HG03039 (cell line): ENCODE data around the gene RASGEF1C.
"Not testable (repeated sequence)": the region's sequence is repeated elsewhere in the genome, so short reads cannot be mapped to it uniquely, and the experiment has no call there.

Experiments used
- ATAC-seq: cut with Tn5 transposase; IDR thresholded peaks from one replicate; pipeline ENCODE4 v1.9.1; 2021; ENCODE audit warnings: mild to moderate bottlenecking, moderate library complexity; ENCODE audit not compliant: unreplicated experiment

The RASGEF1C gene

GRCh38 chr5:180124662-180125061 is 84.3 kb downstream of the RASGEF1C start:
- ATAC-seq, result not testable (repeated sequence)

- ATAC-seq, result no peak
These were observed 86.1 kb downstream of the RASGEF1C start for GRCh38 chr5:180122875-180123274.

GRCh38 chr5:180121826-180122413 is 87.1 kb downstream of the RASGEF1C start:
- ATAC-seq, result no peak

- no peak for ATAC-seq
These were observed 88.5 kb downstream of the RASGEF1C start for GRCh38 chr5:180120237-180121101.

GRCh38 chr5:180119903-180120236 is 89.1 kb downstream of the RASGEF1C start:
- no peak for ATAC-seq

GRCh38 chr5:180119031-180119902 is 89.7 kb downstream of the RASGEF1C start:
- ATAC-seq, result no peak

- no peak for ATAC-seq
These were observed 90.6 kb downstream of the RASGEF1C start for GRCh38 chr5:180118391-180118791.

DNA sequence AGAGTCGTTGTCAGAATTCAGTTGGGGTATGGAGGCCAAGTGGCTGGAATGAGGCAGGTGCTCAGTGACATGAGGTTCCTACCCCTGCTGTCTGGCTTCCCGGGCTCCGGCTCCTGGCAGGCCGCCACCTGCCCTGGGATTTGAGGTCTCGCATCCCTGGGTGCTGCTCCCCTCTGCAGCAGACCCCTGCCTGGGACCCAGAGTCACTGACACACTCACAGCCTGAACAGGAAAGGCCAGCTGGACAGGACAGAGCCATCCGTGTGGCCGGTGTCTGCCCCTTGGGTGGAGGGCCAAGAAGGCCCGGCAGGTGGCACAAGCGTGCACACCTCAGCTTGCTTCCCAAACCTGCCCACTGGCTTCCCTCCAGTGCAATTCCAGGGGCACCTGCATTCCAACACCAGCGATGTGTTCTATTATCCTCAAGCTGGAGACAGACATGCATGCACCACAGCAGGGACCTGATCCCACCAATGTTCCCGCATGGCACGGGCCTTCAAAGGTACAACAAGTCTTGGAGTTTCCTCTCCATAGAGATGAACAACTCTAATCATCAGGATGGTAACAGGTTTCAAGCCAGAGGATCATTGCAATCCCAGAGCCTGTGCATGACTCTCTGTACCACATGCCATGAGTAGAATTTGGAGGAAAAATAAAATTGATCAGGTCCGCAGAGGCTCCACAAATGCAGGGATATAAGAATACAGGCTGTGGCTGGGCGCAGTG is 91.8 kb downstream of the RASGEF1C start:
- no peak for ATAC-seq

- no peak for ATAC-seq
These were observed 92.7 kb downstream of the RASGEF1C start for GRCh38 chr5:180116077-180116999.

GRCh38 chr5:180115326-180116076 is 93.5 kb downstream of the RASGEF1C start:
- ATAC-seq, result no peak

DNA sequence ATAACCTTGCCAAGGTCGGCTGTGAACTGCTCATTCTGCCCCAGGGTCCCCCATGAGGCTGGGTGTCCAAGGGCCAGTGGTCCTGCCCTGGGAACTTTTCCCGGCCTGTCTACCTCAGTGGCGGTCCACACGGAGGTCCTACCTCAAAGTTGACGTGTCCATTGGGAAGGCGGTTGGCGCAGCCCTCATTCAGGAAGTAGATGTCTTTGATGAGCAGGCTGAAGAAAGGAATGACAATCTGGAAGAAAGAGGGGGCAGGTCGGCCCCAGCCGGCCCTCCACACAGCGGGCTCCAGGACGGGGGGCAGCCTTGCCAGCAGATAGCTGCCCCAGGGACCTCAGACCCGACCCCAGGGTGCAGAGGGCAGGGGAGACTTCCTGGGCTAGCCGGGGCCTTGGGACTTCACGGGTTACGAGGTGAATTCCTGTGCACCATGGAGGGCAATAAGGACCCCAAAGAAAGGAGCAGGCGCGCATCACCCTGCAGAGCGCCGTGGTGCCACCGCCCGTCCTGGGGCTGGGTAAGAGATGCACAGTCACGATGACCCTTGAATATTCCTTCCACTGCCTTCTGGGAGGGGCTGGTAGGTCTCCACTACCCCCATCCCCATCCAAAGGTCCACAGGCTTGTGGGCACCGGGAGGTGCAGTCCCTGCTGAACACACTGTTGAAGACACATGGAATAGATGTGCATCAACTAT is 94.6 kb downstream of the RASGEF1C start:
- ATAC-seq, result no peak

DNA sequence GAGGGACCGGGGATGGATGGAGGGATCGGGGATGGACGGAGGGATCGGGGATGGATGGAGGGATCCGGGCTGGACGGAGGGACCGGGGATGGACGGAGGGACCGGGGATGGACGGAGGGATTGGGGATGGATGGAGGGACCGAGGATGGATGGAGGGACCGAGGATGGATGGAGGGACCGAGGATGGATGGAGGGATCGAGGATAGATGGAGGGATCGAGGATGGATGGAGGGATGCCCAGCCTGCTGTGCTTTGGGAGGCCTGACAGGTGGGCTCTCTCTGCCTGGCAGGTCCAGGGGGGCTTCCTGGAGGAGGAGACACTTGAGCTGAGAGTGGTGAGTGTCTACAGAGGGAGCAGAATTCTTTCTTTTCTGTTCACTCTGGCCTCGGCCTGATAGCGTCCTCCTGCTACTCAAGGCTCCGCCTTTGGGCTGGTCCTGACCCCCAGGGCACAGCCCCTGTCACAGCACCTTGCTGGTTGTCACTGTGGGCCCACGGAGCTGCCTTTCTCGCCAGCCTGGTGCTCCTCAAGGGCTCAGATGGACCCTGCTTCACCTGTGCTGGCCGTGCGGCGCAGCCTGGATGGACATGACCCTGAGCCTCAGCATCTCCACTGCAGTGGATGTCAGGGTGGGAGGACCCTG is 95.2 kb downstream of the RASGEF1C start:
- ATAC-seq, result no peak

DNA sequence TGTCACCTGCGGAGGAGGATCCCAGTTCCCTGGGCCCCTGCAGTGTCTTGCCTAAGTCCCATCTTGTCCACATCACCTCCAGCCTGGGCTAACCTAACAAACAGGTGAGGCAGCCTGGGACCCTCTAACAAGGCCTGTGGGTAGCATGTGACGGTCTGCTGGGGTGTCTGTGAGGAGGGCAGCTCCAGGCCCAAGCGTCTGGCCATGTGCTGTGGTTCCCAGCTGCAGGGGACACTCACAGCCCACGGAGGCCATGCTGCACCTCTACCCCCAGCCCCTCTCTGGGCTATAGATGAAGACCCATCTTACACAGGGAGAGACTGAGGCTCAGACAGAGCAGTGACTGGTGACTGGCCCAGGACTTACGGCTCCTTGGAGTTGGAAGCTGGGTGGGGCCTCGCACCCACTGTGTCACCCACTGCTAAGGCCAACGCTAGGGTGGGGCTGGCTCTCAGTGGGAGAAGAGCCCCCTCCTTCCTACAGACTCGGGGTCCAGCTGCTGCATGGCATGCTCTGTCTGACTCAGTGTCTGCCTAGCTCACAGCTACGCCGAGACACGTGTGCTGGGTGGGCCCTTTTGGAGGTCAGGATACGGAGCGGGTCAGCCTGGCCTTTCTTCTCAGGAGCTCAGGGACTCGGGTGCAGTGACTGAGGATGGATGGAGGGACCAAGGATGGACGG is 96.7 kb downstream of the RASGEF1C start:
- no peak for ATAC-seq

GRCh38 chr5:180111273-180112002 is 97.6 kb downstream of the RASGEF1C start:
- no peak for ATAC-seq

- no peak for ATAC-seq
These were observed 99.1 kb downstream of the RASGEF1C start for GRCh38 chr5:180109920-180110319.

- no peak for ATAC-seq
These were observed 102.0 kb downstream of the RASGEF1C start for GRCh38 chr5:180107005-180107404.

DNA sequence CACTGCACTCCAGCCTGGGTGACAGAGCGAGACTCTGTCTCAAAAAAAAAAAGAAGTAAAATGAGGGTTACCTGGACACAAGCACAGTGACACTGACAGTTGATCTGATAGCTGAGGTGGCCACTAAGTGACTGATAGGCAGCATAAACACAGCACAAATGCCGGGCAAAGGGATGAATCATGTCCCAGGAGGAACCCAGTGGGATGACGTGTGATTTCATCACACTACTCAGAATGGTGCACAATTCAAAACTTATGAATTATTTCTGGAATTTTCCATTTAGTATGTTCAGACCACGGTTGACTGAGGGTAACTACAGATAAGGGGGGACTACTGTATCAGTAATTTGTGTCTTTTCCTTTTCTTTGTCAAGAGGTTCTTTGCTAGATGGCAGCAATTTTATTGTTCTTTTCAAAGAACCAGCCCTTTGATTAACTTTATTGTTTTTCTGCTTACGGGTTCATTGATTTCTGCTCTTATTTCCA is 103.1 kb downstream of the RASGEF1C start:
- ATAC-seq, result no peak
